SU-DHL-6 (cell line): ENCODE measurements around the gene PYHIN1.

ENCODE experiments used
- H2AFZ ChIP-seq: fragments of 200-600 bp; sonication (generic); 2 replicates; pipeline ENCODE4 v1.6.1; 2014; ENCODE audit warnings: low read depth, mild to moderate bottlenecking, moderate library complexity, mixed read lengths, antibody characterized with exemption, low read length; ENCODE audit not compliant: severe bottlenecking
- H3F3A ChIP-seq: fragments of 200-600 bp; shearing (Covaris generic); 2 replicates; pipeline ENCODE4 v1.6.0; 2016; ENCODE audit warnings: antibody characterized with exemption, mild to moderate bottlenecking; ENCODE audit not compliant: insufficient read depth
- H3K27ac ChIP-seq: fragments of 200-600 bp; sonication (generic); 2 replicates; pipeline ENCODE4 v1.5.1; 2016; ENCODE audit warnings: low read depth, mild to moderate bottlenecking, low read length, moderate library complexity, mixed read lengths
- H3K27me3 ChIP-seq: fragments of 200-600 bp; sonication (generic), shearing (Covaris generic); 2 replicates; pipeline ENCODE4 v1.6.0; 2014; ENCODE audit warnings: mild to moderate bottlenecking, low read length
- H3K36me3 ChIP-seq: fragments of 200-600 bp; sonication (generic); 2 replicates; pipeline ENCODE4 v1.6.1; 2014; ENCODE audit warnings: mild to moderate bottlenecking, low read length, mixed read lengths
- H3K4me2 ChIP-seq: fragments of 300-600, 200-600 bp; shearing (Covaris generic), sonication (generic); 2 replicates; pipeline ENCODE4 v1.6.0; 2014; ENCODE audit warnings: low read length, low read depth, mild to moderate bottlenecking; ENCODE audit not compliant: poor library complexity, severe bottlenecking
- H3K4me3 ChIP-seq: fragments of 200-600 bp; sonication (generic); 2 replicates; pipeline ENCODE4 v1.5.1; 2014; ENCODE audit warnings: antibody characterized with exemption, low read length, mild to moderate bottlenecking, mixed read lengths; ENCODE audit not compliant: insufficient read depth, poor library complexity, severe bottlenecking
- H3K79me2 ChIP-seq: fragments of 200-600 bp; sonication (generic); 2 replicates; pipeline ENCODE4 v1.6.1; 2014; ENCODE audit warnings: mild to moderate bottlenecking, low read length, moderate library complexity; ENCODE audit not compliant: insufficient read depth
- H3K9ac ChIP-seq: fragments of 200-600 bp; sonication (generic); 2 replicates; pipeline ENCODE4 v1.7.0; 2014; ENCODE audit warnings: mild to moderate bottlenecking, low read length
- H3K9me2 ChIP-seq: fragments of 200-600 bp; sonication (generic); replicated peaks from 2 replicates; pipeline ENCODE4 v1.6.1; 2014; ENCODE audit warnings: low read length; ENCODE audit not compliant: insufficient read depth
- H3K9me3 ChIP-seq: fragments of 200-600 bp; sonication (generic); 2 replicates; pipeline ENCODE4 v1.6.1; 2014; ENCODE audit warnings: low read length, mixed read lengths; ENCODE audit not compliant: insufficient read depth
- H4K20me1 ChIP-seq: fragments of 200-600 bp; sonication (generic); 2 replicates; pipeline ENCODE4 v1.6.1; 2014; ENCODE audit warnings: low read depth, mild to moderate bottlenecking, antibody characterized with exemption, low read length, moderate library complexity, mixed read lengths
- EZH2phosphoT487 ChIP-seq: fragments of 200-600 bp; sonication (generic), shearing (Covaris generic); conservative IDR thresholded peaks from 2 replicates; pipeline ENCODE4 v1.6.1; 2018; ENCODE audit warnings: mild to moderate bottlenecking, antibody characterized with exemption, low read length, moderate library complexity, mixed read lengths
- TF ChIP-seq, protein P1 (sequence below): fragments of 200-600 bp; sonication (generic); IDR thresholded peaks from one replicate; pipeline ENCODE4 v1.5.1; 2017; ENCODE audit warnings: antibody characterized with exemption, mild to moderate bottlenecking, low read length, moderate library complexity; ENCODE audit not compliant: insufficient read depth, poor library complexity, severe bottlenecking

Gene PYHIN1

DNA sequence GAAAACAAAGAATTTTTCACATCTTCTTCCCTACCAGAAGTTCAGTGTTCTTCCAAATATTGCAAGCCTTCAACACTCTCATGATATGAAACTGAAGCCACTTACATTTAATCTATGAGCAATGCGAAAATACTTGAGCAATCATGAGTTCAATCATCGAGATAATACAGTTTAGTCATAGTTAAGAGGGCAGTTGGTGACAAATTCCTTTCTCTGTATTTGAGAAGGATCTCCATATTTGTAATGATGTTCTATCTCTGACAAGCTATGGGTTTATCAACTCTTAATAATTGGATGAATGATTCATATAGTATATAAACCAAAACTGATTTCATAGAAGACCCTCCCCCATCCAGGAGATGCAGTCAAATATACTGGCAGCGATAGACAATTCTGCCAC is 29.7 kb upstream of the PYHIN1 start:
- no peaks in the 10 kb centered on the region for H3K9me3 ChIP-seq
- H3K4me2 ChIP-seq, result no peak overlapping the region
- H2AFZ ChIP-seq, result no peak overlapping the region

GRCh38 chr1:158916085-158916484 is 15.3 kb upstream of the PYHIN1 start:
- no peaks in the 10 kb centered on the region for H3F3A ChIP-seq
- TF ChIP-seq, protein P1, sequence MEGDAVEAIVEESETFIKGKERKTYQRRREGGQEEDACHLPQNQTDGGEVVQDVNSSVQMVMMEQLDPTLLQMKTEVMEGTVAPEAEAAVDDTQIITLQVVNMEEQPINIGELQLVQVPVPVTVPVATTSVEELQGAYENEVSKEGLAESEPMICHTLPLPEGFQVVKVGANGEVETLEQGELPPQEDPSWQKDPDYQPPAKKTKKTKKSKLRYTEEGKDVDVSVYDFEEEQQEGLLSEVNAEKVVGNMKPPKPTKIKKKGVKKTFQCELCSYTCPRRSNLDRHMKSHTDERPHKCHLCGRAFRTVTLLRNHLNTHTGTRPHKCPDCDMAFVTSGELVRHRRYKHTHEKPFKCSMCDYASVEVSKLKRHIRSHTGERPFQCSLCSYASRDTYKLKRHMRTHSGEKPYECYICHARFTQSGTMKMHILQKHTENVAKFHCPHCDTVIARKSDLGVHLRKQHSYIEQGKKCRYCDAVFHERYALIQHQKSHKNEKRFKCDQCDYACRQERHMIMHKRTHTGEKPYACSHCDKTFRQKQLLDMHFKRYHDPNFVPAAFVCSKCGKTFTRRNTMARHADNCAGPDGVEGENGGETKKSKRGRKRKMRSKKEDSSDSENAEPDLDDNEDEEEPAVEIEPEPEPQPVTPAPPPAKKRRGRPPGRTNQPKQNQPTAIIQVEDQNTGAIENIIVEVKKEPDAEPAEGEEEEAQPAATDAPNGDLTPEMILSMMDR, result no peak
- TF ChIP-seq EZH2phosphoT487, result no peak
- H3K9me3 ChIP-seq, result peaks cover 12% of the 10 kb centered on the region; the same call in 1 of the 2 replicates
- no peaks in the 10 kb centered on the region for H3K27me3 ChIP-seq
- no peaks in the 10 kb centered on the region for H3K9me2 ChIP-seq
- H3K4me3 ChIP-seq, result no peak overlapping the region
- no peak overlapping the region for H2AFZ ChIP-seq
- H3K27ac ChIP-seq, result no peak overlapping the region
- H3K9ac ChIP-seq, result no peak overlapping the region
- H3K36me3 ChIP-seq, result no peaks in the 10 kb centered on the region
- no peak overlapping the region for H3K4me2 ChIP-seq
- H3K79me2 ChIP-seq, result no peaks in the 10 kb centered on the region
- no peaks in the 10 kb centered on the region for H4K20me1 ChIP-seq

More for the DNA sequence above, 29.7 kb upstream of the PYHIN1 start:
- Histone ChIP-seq H3K9ac (no peak overlapping the region), H3K27ac (no peak overlapping the region), H4K20me1 (no peaks in the 10 kb centered on the region), H3K36me3 (no peaks in the 10 kb centered on the region), H3K79me2 (no peaks in the 10 kb centered on the region), H3K4me3 (no peak overlapping the region), H3F3A (no peaks in the 10 kb centered on the region), H3K27me3 (no peaks in the 10 kb centered on the region), H3K9me2 (no peaks in the 10 kb centered on the region)
- TF ChIP-seq, protein P1, result no peak
- no peak for TF ChIP-seq EZH2phosphoT487

DNA sequence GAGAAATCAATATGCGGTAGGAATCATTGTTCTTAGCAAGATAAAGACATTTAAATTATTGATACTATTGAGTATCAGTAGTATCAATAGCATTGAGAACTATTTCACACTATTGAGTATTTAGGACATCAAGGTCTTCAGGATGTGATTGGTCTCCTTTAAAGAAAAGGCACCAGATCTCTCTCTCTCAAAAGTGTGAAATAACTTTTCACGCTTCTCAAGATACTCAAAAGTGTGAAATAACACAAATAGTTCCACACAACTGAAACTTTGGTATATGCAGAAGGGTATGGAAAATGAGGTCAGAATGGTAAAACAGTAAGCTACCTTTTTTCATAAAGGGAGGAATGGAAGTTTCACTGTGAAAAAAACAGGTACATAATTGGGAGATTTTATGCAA is 6.7 kb upstream of the PYHIN1 start:
- H3K9me3 ChIP-seq, result peaks cover 12% of the 10 kb centered on the region; the same call in 1 of the 2 replicates
- H3K9me2 ChIP-seq, result no peaks in the 10 kb centered on the region
- 0 out of 2 replicates have a peak, but pooled peaks cover 2% of the 10 kb centered on the region for H3F3A ChIP-seq
- TF ChIP-seq EZH2phosphoT487, result no peak
- TF ChIP-seq, protein P1, result no peak
- no peak overlapping the region for H3K27ac ChIP-seq
- H3K4me3 ChIP-seq, result no peak overlapping the region
- H4K20me1 ChIP-seq, result no peaks in the 10 kb centered on the region
- H3K36me3 ChIP-seq, result no peaks in the 10 kb centered on the region
- no peaks in the 10 kb centered on the region for H3K27me3 ChIP-seq
- no peak overlapping the region for H3K9ac ChIP-seq
- no peak overlapping the region for H2AFZ ChIP-seq
- H3K4me2 ChIP-seq, result no peak overlapping the region
- H3K79me2 ChIP-seq, result no peaks in the 10 kb centered on the region
